HepG2 (cell line): Measurements from ENCODE around the gene RORC. TPM values are rescaled to one million over a fixed set of nuclear protein-coding genes. Genes with fewer than 3 reads are reported as not detected.
A peak's percentile ranks its signal among the peaks of the same experiment; 100 is the strongest.

Experiments
- CERS6 ChIP-seq: sonication (generic); formaldehyde crosslinking; IDR thresholded peaks from 2 replicates; pipeline ENCODE4 v1.5.0; 2020; ENCODE audit warnings: missing genetic modification reagents
- GABPB1 ChIP-seq: IDR thresholded peaks from 2 replicates; pipeline ENCODE4 v1.6.1; 2016; ENCODE audit warnings: mild to moderate bottlenecking, missing genetic modification reagents, moderate library complexity, missing compliant biosample characterization
- HNF1B ChIP-seq: sonication (generic); formaldehyde crosslinking; IDR thresholded peaks from 2 replicates; pipeline ENCODE4 v1.5.1; 2020; ENCODE audit warnings: mild to moderate bottlenecking, moderate library complexity, missing genetic modification reagents
- KAT2B ChIP-seq: fragments of 150-350 bp; IDR thresholded peaks from 2 replicates; pipeline ENCODE4 v1.6.1; 2014; ENCODE audit warnings: low read depth, low read length, borderline replicate concordance
- PITX1 ChIP-seq: sonication (generic); formaldehyde crosslinking; IDR thresholded peaks from 2 replicates; pipeline ENCODE4 v1.5.1; 2020; ENCODE audit warnings: mild to moderate bottlenecking, missing genetic modification reagents
- ZBTB40 ChIP-seq, 2 experiments: fragments of 450-650 bp in 1 of 2; sonication (generic) in 1 of 2; formaldehyde crosslinking in 1 of 2; IDR thresholded peaks; 2 replicates each; pipeline versions ENCODE4 v1.6.1 to v1.8.0; 2016 to 2022; ENCODE audit warnings: antibody characterized with exemption in 1 of 2, mild to moderate bottlenecking in 1 of 2, missing genetic modification reagents in 1 of 2
- ZBTB7A ChIP-seq: sonication (generic); formaldehyde crosslinking; IDR thresholded peaks from 2 replicates; pipeline ENCODE4 v1.8.0; 2022; ENCODE audit warnings: mild to moderate bottlenecking, missing genetic modification reagents
- ZNF18 ChIP-seq: sonication (generic); formaldehyde crosslinking; IDR thresholded peaks from 2 replicates; pipeline ENCODE4 v1.8.0; 2022; ENCODE audit warnings: mild to moderate bottlenecking, missing genetic modification reagents; ENCODE audit not compliant: insufficient replicate concordance
- ZNF205 ChIP-seq: IDR thresholded peaks from 2 replicates; pipeline ENCODE4 v1.6.1; 2018; ENCODE audit warnings: missing biosample characterization, missing genetic modification reagents
- ZNF513 ChIP-seq: sonication (generic); formaldehyde crosslinking; conservative IDR thresholded peaks from 2 replicates; pipeline ENCODE4 v1.5.0; 2020; ENCODE audit warnings: missing genetic modification reagents
- ZNF644 ChIP-seq: IDR thresholded peaks from 2 replicates; pipeline ENCODE4 v1.6.1; 2016; ENCODE audit warnings: low read depth
- ZNF83 ChIP-seq: sonication (generic); formaldehyde crosslinking; IDR thresholded peaks from 2 replicates; pipeline ENCODE4 v1.4.0; 2020; ENCODE audit warnings: missing genetic modification reagents, mild to moderate bottlenecking, borderline replicate concordance
- polyA plus RNA-seq, 8 experiments: library from polyadenylated mRNA; depleted of rRNA in 3 of 8; stranded (reverse) in 7 of 8; unstranded in 1 of 8; fragments of >200 nt; fragmentation: Illumina TruSeq in 4 of 8; extraction: Trizol in 4 of 8; gene quantifications; 2 replicates each; pipeline versions ENCODE4 v1.2.1 to v1.2.3, GENCODE V29; 2011 to 2016; ENCODE audit warnings: low read depth in 4 of 8, missing spikeins in 1 of 8, mixed read lengths in 1 of 8; ENCODE audit not compliant: insufficient read depth in 1 of 8
- total RNA-seq, 5 experiments: library from RNA; depleted of rRNA; stranded (reverse); fragments of >200 nt; fragmentation: Illumina TruSeq; extraction: Trizol; gene quantifications; 2 replicates each; pipeline ENCODE4 v1.2.3, GENCODE V29; 2016; ENCODE audit warnings: low read depth in 1 of 5

Gene RORC
- total and polyA plus RNA-seq, 2 of the 13 experiments (the other 11 are each of a cell fraction or from before 2014, with no cell fraction given): 2.5 to 6.5 TPM

- no peak for TF ChIP-seq ZBTB40 (IDR thresholded peaks at IDR 0.05)
- TF ChIP-seq ZBTB40 (CRISPR knock-in tag; IDR thresholded peaks at IDR 0.05): 0 out of 2 replicates have a peak, but pooled peaks have one; percentile 41
- no peak for TF ChIP-seq ZNF513 (CRISPR knock-in tag)
- TF ChIP-seq HNF1B (CRISPR knock-in tag): no peak
- no peak for TF ChIP-seq ZNF18 (CRISPR knock-in tag)
- TF ChIP-seq PITX1 (CRISPR knock-in tag): no peak
- no peak for TF ChIP-seq KAT2B
- 0 out of 2 replicates have a peak, but pooled peaks have one; percentile 27 for TF ChIP-seq ZBTB7A
- TF ChIP-seq ZNF644: no peak
- no peak for TF ChIP-seq ZNF83 (CRISPR knock-in tag)
- no peak for TF ChIP-seq ZNF205 (CRISPR knock-in tag)
- no peak for TF ChIP-seq CERS6 (CRISPR knock-in tag)
- TF ChIP-seq GABPB1 (CRISPR knock-in tag): peak; percentile 69
Observed at GRCh38 chr1:151839457-151840403, 8.1 kb upstream of the RORC start, which contains the start of gene C2CD4D (continued).
